ENCODE results near the gene ACACB. TPM values are rescaled to one million over a fixed set of nuclear protein-coding genes. Genes with fewer than 3 reads are reported as not detected.

ACACB gene
- total RNA-seq, 4 donors from 2014 or later: 19.6 to 38.2 (median 25.8) TPM

- TF ChIP-seq POLR2A (IDR thresholded peaks at IDR 0.05) (no peak), CTCF (IDR thresholded peaks at IDR 0.05) (no peak)
- WGBS, 2 donors: 83 to 88% methylated on average over 7 of the region's 7 CpGs
- DNase-seq (ENCODE audit: low spot score in 2 of 2): no peak
- intact Hi-C loops (cut with DNase I; ENCODE audit: low total_unique reads): no loop called here
- H3K4me3 ChIP-seq (ENCODE audit: low read depth, poor library complexity, severe bottlenecking): no peak overlapping the region
Observed at GRCh38 chr12:109222062-109222461, 105.7 kb downstream of the ACACB start.

GRCh38 chr12:109222496-109222895, 106.1 kb downstream of the ACACB start:
- intact Hi-C loops (cut with DNase I; ENCODE audit: low total_unique reads): no loop called here
- no peak overlapping the region for H3K4me3 ChIP-seq (ENCODE audit: low read depth, poor library complexity, severe bottlenecking)
- DNase-seq (ENCODE audit: low spot score in 2 of 2): no peak
- WGBS, 2 donors: 91 to 95% methylated on average over 18 of the region's 18 CpGs
- TF ChIP-seq POLR2A (IDR thresholded peaks at IDR 0.05): no peak
- TF ChIP-seq CTCF (IDR thresholded peaks at IDR 0.05): no peak

- no peak for DNase-seq (ENCODE audit: low spot score in 2 of 2)
- H3K4me3 ChIP-seq (ENCODE audit: low read depth, poor library complexity, severe bottlenecking): no peak overlapping the region
- WGBS, 2 donors: 94 to 97% methylated on average over 9 to 10 of the region's 10 CpGs
- intact Hi-C loops (cut with DNase I; ENCODE audit: low total_unique reads): no loop called here
- TF ChIP-seq CTCF (IDR thresholded peaks at IDR 0.05): no peak
- no peak for TF ChIP-seq POLR2A (IDR thresholded peaks at IDR 0.05)
Observed at GRCh38 chr12:109223211-109223610, 106.8 kb downstream of the ACACB start.

GRCh38 chr12:109223868-109224267, 107.5 kb downstream of the ACACB start:
- no peak overlapping the region for H3K4me3 ChIP-seq (ENCODE audit: low read depth, poor library complexity, severe bottlenecking)
- no peak for DNase-seq (ENCODE audit: low spot score in 2 of 2)
- no peak for TF ChIP-seq CTCF (IDR thresholded peaks at IDR 0.05)
- TF ChIP-seq POLR2A (IDR thresholded peaks at IDR 0.05): no peak
- intact Hi-C loops (cut with DNase I; ENCODE audit: low total_unique reads): no loop called here
- WGBS, 2 donors: 96 to 98% methylated on average over 5 of the region's 5 CpGs

GRCh38 chr12:109228664-109229063, 112.3 kb downstream of the ACACB start:
- no peak overlapping the region for H3K4me3 ChIP-seq (ENCODE audit: low read depth, poor library complexity, severe bottlenecking)
- intact Hi-C loops (cut with DNase I; ENCODE audit: low total_unique reads): no loop called here
- no peak for TF ChIP-seq POLR2A (IDR thresholded peaks at IDR 0.05)
- TF ChIP-seq CTCF (IDR thresholded peaks at IDR 0.05): no peak
- WGBS, 2 donors: 93 to 94% methylated on average over 4 of the region's 4 CpGs
- DNase-seq (ENCODE audit: low spot score in 2 of 2): no peak

- intact Hi-C loops (cut with DNase I; ENCODE audit: low total_unique reads): no loop called here
- TF ChIP-seq POLR2A (IDR thresholded peaks at IDR 0.05): no peak
- no peak for TF ChIP-seq CTCF (IDR thresholded peaks at IDR 0.05)
- WGBS, 2 donors: 71 to 76% methylated on average over 2 of the region's 2 CpGs
- DNase-seq (ENCODE audit: low spot score in 2 of 2): no peak
- no peak overlapping the region for H3K4me3 ChIP-seq (ENCODE audit: low read depth, poor library complexity, severe bottlenecking)
Observed at GRCh38 chr12:109230193-109230592, 113.8 kb downstream of the ACACB start.
